Peyer's patch (tissue), 4 donors: Measurements from ENCODE around the gene TMEM63A.

Source experiments
- CTCF ChIP-seq, 6 experiments: fragments of 450-650 bp in 4 of 6; fragments of 200-600 bp in 2 of 6; sonication (generic) in 1 of 6; IDR thresholded peaks; one replicate each; pipeline ENCODE4 v1.5.1; 2017 to 2019; ENCODE audit warnings: antibody characterized with exemption in 6 of 6, mild to moderate bottlenecking in 3 of 6, moderate library complexity in 1 of 6
- POLR2A ChIP-seq, 2 donors: fragments of 450-650 bp; IDR thresholded peaks; one replicate each; pipeline ENCODE4 v1.5.1; 2017; ENCODE audit warnings: antibody characterized with exemption in 2 of 2, mild to moderate bottlenecking in 2 of 2, moderate library complexity in 2 of 2

- TF ChIP-seq CTCF (IDR thresholded peaks at IDR 0.05) = no peak
- TF ChIP-seq POLR2A (IDR thresholded peaks at IDR 0.05) = peak; percentile 29 to 48
These were observed 2.5 kb downstream of the TMEM63A start for GRCh38 chr1:225879521-225880221.
